Measurements from ENCODE around the gene ORM2.
"Not testable (repeated sequence)": the region's sequence is repeated elsewhere in the genome, so short reads cannot be mapped to it uniquely, and the experiment has no call there.

DNA sequence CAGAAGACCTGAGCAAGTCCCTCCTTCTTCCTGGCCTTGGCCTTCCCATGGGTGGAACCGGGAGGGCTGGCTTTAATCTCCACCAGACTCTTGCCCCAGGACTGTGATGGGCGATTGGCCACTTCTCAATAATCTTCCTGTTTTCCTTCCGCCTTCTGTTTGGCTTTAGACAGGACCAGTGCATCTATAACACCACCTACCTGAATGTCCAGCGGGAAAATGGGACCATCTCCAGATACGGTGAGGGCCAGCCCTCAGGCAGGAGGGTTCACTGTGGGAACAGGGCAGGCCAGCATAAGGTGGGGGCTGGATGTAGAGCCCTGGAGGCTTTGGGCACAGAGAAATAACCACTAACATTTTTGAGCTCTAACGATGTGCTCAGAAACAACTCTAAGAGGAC is 5.8 kb upstream of the ORM2 start:
- TF ChIP-seq POLR2A (IDR thresholded peaks at IDR 0.05), result not testable (repeated sequence)
- TF ChIP-seq, protein P1, sequence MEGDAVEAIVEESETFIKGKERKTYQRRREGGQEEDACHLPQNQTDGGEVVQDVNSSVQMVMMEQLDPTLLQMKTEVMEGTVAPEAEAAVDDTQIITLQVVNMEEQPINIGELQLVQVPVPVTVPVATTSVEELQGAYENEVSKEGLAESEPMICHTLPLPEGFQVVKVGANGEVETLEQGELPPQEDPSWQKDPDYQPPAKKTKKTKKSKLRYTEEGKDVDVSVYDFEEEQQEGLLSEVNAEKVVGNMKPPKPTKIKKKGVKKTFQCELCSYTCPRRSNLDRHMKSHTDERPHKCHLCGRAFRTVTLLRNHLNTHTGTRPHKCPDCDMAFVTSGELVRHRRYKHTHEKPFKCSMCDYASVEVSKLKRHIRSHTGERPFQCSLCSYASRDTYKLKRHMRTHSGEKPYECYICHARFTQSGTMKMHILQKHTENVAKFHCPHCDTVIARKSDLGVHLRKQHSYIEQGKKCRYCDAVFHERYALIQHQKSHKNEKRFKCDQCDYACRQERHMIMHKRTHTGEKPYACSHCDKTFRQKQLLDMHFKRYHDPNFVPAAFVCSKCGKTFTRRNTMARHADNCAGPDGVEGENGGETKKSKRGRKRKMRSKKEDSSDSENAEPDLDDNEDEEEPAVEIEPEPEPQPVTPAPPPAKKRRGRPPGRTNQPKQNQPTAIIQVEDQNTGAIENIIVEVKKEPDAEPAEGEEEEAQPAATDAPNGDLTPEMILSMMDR (IDR thresholded peaks at IDR 0.05), result not testable (repeated sequence)

All from Peyer's patch (tissue), 4 donors.